GM12872 (cell line): ENCODE data around the gene ERAS.

Experiments
- CTCF ChIP-seq: IDR thresholded peaks from 3 replicates; pipeline ENCODE4 v1.5.1; 2011; ENCODE audit warnings: low read depth, mild to moderate bottlenecking, low read length, moderate library complexity; ENCODE audit not compliant: insufficient read depth

Gene ERAS

GRCh38 chrX:48801280-48802088, 24.8 kb upstream of the ERAS start, which contains the start of gene HDAC6:
Gene HDAC6 (plus strand): TSS chrX:48802067. CDS start chrX:48802693, 626 bp downstream.
- TF ChIP-seq CTCF = no peak

GRCh38 chrX:48802089-48802904, 24.0 kb upstream of the ERAS start:
- TF ChIP-seq CTCF = no peak

GRCh38 chrX:48802905-48803200, 23.5 kb upstream of the ERAS start:
- no peak for TF ChIP-seq CTCF

- TF ChIP-seq CTCF = no peak
Measured at GRCh38 chrX:48806081-48806480, 20.2 kb upstream of the ERAS start.

- TF ChIP-seq CTCF = no peak
Measured at GRCh38 chrX:48813644-48814043, 12.7 kb upstream of the ERAS start.

- no peak for TF ChIP-seq CTCF
Measured at GRCh38 chrX:48814722-48815121, 11.6 kb upstream of the ERAS start.

- no peak for TF ChIP-seq CTCF
Measured at GRCh38 chrX:48815266-48815665, 11.0 kb upstream of the ERAS start.
